ENCODE data around the gene AGR2. TPM values are rescaled to one million over a fixed set of nuclear protein-coding genes. Genes with fewer than 3 reads are reported as not detected.

AGR2 gene
- total and polyA plus RNA-seq, 10 of the 15 experiments (the other 5 are each of a cell fraction or from before 2014, with no cell fraction given), result 0.67 TPM; not detected in 9

DNA sequence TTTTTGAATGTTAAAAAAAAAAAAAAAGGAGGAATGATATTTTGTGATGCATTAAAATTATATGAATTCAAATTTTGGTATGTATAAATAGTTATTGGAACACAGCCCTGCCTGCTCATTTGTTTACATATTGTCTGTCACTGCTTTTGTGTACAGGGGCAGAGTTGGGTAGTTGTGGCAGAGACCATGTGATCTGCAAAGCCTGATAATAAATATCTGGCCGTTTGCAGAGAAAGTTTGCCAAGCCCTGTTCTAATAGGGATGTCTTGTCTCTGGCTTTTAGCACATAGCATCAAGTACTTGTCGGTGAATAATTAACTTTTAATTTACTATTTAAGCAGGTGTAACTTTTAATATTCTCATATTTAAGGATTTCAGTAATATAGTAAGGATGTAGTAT is 31.5 kb downstream of the AGR2 start (continued):
- TF ChIP-seq, protein P1, sequence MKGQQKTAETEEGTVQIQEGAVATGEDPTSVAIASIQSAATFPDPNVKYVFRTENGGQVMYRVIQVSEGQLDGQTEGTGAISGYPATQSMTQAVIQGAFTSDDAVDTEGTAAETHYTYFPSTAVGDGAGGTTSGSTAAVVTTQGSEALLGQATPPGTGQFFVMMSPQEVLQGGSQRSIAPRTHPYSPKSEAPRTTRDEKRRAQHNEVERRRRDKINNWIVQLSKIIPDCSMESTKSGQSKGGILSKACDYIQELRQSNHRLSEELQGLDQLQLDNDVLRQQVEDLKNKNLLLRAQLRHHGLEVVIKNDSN (IDR thresholded peaks at IDR 0.05; ENCODE audit: borderline replicate concordance, extremely low read length, insufficient read depth, low read depth, low read length), result no peak
- TF ChIP-seq RCOR1 (conservative IDR thresholded peaks at IDR 0.05; ENCODE audit: low read depth, low read length) (no peak), NR2C1 (IDR thresholded peaks at IDR 0.05) (no peak), LARP7 (IDR thresholded peaks at IDR 0.05) (no peak), CBX3 (IDR thresholded peaks at IDR 0.05; ENCODE audit: borderline replicate concordance, low read depth) (no peak), SMC3 (IDR thresholded peaks at IDR 0.05; ENCODE audit: borderline replicate concordance, low read length) (no peak), MEF2A (IDR thresholded peaks at IDR 0.05; ENCODE audit: insufficient read depth, low read depth, low read length) (no peak), NFXL1 (IDR thresholded peaks at IDR 0.05; ENCODE audit: borderline replicate concordance) (no peak), ZNF207 (IDR thresholded peaks at IDR 0.05; ENCODE audit: borderline replicate concordance) (no peak), SREBF2 (IDR thresholded peaks at IDR 0.05; ENCODE audit: low read length) (no peak), ZNF217 (IDR thresholded peaks at IDR 0.05) (no peak)
- TF ChIP-seq, protein P2, sequence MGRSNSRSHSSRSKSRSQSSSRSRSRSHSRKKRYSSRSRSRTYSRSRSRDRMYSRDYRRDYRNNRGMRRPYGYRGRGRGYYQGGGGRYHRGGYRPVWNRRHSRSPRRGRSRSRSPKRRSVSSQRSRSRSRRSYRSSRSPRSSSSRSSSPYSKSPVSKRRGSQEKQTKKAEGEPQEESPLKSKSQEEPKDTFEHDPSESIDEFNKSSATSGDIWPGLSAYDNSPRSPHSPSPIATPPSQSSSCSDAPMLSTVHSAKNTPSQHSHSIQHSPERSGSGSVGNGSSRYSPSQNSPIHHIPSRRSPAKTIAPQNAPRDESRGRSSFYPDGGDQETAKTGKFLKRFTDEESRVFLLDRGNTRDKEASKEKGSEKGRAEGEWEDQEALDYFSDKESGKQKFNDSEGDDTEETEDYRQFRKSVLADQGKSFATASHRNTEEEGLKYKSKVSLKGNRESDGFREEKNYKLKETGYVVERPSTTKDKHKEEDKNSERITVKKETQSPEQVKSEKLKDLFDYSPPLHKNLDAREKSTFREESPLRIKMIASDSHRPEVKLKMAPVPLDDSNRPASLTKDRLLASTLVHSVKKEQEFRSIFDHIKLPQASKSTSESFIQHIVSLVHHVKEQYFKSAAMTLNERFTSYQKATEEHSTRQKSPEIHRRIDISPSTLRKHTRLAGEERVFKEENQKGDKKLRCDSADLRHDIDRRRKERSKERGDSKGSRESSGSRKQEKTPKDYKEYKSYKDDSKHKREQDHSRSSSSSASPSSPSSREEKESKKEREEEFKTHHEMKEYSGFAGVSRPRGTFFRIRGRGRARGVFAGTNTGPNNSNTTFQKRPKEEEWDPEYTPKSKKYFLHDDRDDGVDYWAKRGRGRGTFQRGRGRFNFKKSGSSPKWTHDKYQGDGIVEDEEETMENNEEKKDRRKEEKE (IDR thresholded peaks at IDR 0.05), result no peak
- TF ChIP-seq, protein P3, sequence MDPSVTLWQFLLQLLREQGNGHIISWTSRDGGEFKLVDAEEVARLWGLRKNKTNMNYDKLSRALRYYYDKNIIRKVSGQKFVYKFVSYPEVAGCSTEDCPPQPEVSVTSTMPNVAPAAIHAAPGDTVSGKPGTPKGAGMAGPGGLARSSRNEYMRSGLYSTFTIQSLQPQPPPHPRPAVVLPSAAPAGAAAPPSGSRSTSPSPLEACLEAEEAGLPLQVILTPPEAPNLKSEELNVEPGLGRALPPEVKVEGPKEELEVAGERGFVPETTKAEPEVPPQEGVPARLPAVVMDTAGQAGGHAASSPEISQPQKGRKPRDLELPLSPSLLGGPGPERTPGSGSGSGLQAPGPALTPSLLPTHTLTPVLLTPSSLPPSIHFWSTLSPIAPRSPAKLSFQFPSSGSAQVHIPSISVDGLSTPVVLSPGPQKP (IDR thresholded peaks at IDR 0.05; ENCODE audit: low read depth, low read length), result no peak

Measured in GM12878 (cell line).